T-cell (primary cell): Measurements from ENCODE around the gene PRKAG2. TPM values are rescaled to one million over a fixed set of nuclear protein-coding genes. Genes with fewer than 3 reads are reported as not detected.

ENCODE experiments used
- ATAC-seq, 4 experiments: fragments of 200-7000 bp in 3 of 4; fragments of 150-1000 bp in 1 of 4; cut with Tn5 transposase; replicated peaks in 1 of 4; 1 replicate in 3 of 4; 2 replicates in 1 of 4; pipeline ENCODE4 v1.10.0; 2021; ENCODE audit warnings: moderate library complexity in 3 of 4, mild to moderate bottlenecking in 2 of 4, moderate number of reproducible peaks in 1 of 4
- CTCF ChIA-PET, 2 donors: fragments of 300-600 bp; sonication (Branson Sonifier 250); formaldehyde crosslinking; loops; one replicate each; lab custom pipeline; 2022; ENCODE audit warnings: antibody characterized with exemption in 2 of 2; lab: Charles Lee
- POLR2A ChIA-PET, 2 donors: fragments of 300-600 bp; sonication (Branson Sonifier 250); formaldehyde crosslinking; loops; one replicate each; lab custom pipeline; 2022; ENCODE audit warnings: antibody characterized with exemption in 2 of 2; lab: Charles Lee
- DNase-seq, 35 experiments: peaks; one replicate each; pipeline versions ENCODE4 v3.0.0 to v3.0.0-alpha.2; 2013 to 2023
- H3K27ac ChIP-seq: one replicate; pipeline ENCODE4 v1.5.1; 2013; ENCODE audit warnings: low read length
- H3K27me3 ChIP-seq, 2 experiments: replicated peaks in 1 of 2; 1 replicate in 1 of 2; 2 replicates in 1 of 2; pipeline versions ENCODE4 v1.6.1 to v1.7.0; 2013; ENCODE audit warnings: low read length in 1 of 2, mixed read lengths in 1 of 2; ENCODE audit not compliant: control insufficient read depth in 2 of 2, insufficient read depth in 2 of 2; ENCODE audit errors: extremely low read depth in 1 of 2
- H3K36me3 ChIP-seq, 2 donors: 1 replicate in 1 of 2; 2 replicates in 1 of 2; pipeline versions ENCODE4 v1.6.1 to v1.7.0; 2013; ENCODE audit warnings: low read length in 1 of 2; ENCODE audit not compliant: control insufficient read depth in 2 of 2, insufficient read depth in 1 of 2; ENCODE audit errors: extremely low read depth in 1 of 2
- H3K4me1 ChIP-seq, 2 experiments: 1 replicate in 1 of 2; 2 replicates in 1 of 2; pipeline versions ENCODE4 v1.6.1 to v1.7.0; 2013; ENCODE audit warnings: low read length in 2 of 2, mixed read lengths in 1 of 2; ENCODE audit not compliant: insufficient read depth in 2 of 2, control insufficient read depth in 1 of 2; ENCODE audit errors: extremely low read depth in 1 of 2
- H3K4me3 ChIP-seq, 2 donors: 1 replicate in 1 of 2; 2 replicates in 1 of 2; pipeline versions ENCODE4 v1.5.1 to v1.7.0; 2013; ENCODE audit warnings: mild to moderate bottlenecking in 2 of 2, low read length in 1 of 2, moderate library complexity in 1 of 2; ENCODE audit not compliant: control insufficient read depth in 1 of 2; ENCODE audit errors: extremely low read depth in 1 of 2
- H3K9me3 ChIP-seq: 2 replicates; pipeline ENCODE4 v1.7.0; 2013
- H3K27ac Mint-ChIP-seq, 2 donors: one replicate each; pipeline ENCODE4 v1.8.0; 2020 to 2021; ENCODE audit warnings: mild to moderate bottlenecking in 2 of 2, mixed read lengths in 2 of 2
- H3K27me3 Mint-ChIP-seq, 2 donors: one replicate each; pipeline ENCODE4 v1.8.0; 2021 to 2022; ENCODE audit warnings: mixed read lengths in 2 of 2
- H3K36me3 Mint-ChIP-seq: one replicate; pipeline ENCODE4 v1.8.0; 2021; ENCODE audit warnings: mixed read lengths
- H3K4me1 Mint-ChIP-seq, 3 donors: one replicate each; pipeline ENCODE4 v1.8.0; 2020 to 2022; ENCODE audit warnings: mixed read lengths in 3 of 3, mild to moderate bottlenecking in 1 of 3
- H3K4me3 Mint-ChIP-seq, 3 donors: one replicate each; pipeline ENCODE4 v1.8.0; 2020 to 2022; ENCODE audit warnings: mild to moderate bottlenecking in 3 of 3, mixed read lengths in 3 of 3, moderate library complexity in 3 of 3
- H3K9me3 Mint-ChIP-seq, 3 donors: one replicate each; pipeline ENCODE4 v1.8.0; 2020 to 2022; ENCODE audit warnings: mixed read lengths in 3 of 3
- WGBS: methylation state at CpG from one replicate; pipeline ENCODE4 v1.1.5; 2013; ENCODE audit warnings: missing lambda C conversion rate; ENCODE audit not compliant: insufficient coverage; 5-methylcytosine and 5-hydroxymethylcytosine counted together
- total RNA-seq, 35 experiments: library from RNA in 6 of 35; stranded (reverse) in 6 of 35; fragments of 120-200 nt in 1 of 35; gene quantifications; one replicate each; pipeline versions ENCODE4 v1.2.1 to v1.2.4 and lab custom pipeline; 2013 to 2026

PRKAG2 gene
- total RNA-seq, 5 donors from 2014 or later (not counting 1 experiment from before 2014, with no cell fraction given): 43.0 to 59.9 (median 49.3) TPM

GRCh38 chr7:151666886-151667285 lies 210.0 kb downstream of the PRKAG2 start:
- no peaks in the 10 kb centered on the region for H3K4me1 ChIP-seq
- no peaks in the 10 kb centered on the region for H3K27me3 Mint-ChIP-seq
- no peak overlapping the region for H3K27ac ChIP-seq
- peaks cover 2 to 10% (median 8%) of the 10 kb centered on the region in 3 donors for H3K4me1 Mint-ChIP-seq
- DNase-seq: no peak
- no peak for ATAC-seq
- CTCF ChIA-PET: no interaction called here
- no peaks in the 10 kb centered on the region for H3K27me3 ChIP-seq
- no peak overlapping the region for H3K4me3 Mint-ChIP-seq
- H3K9me3 Mint-ChIP-seq: peaks cover 4 to 17% (median 12%) of the 10 kb centered on the region in 3 donors
- 92% methylated on average over 2 of the region's 3 CpGs for WGBS
- POLR2A ChIA-PET: no interaction called here
- H3K27ac Mint-ChIP-seq: peak overlapping the region in 1 of 2 donors; percentile 16
- H3K36me3 Mint-ChIP-seq: peaks cover 41% of the 10 kb centered on the region
- peaks cover 6 to 7% of the 10 kb centered on the region in 2 donors for H3K36me3 ChIP-seq
- no peaks in the 10 kb centered on the region for H3K9me3 ChIP-seq
- H3K4me3 ChIP-seq: no peak overlapping the region

- H3K4me1 Mint-ChIP-seq: peaks cover 2 to 8% (median 8%) of the 10 kb centered on the region in 3 donors
- DNase-seq: no peak
- H3K27ac Mint-ChIP-seq: no peak overlapping the region
- Histone ChIP-seq H3K4me1 (no peaks in the 10 kb centered on the region), H3K27me3 (no peaks in the 10 kb centered on the region), H3K27ac (no peak overlapping the region), H3K9me3 (no peaks in the 10 kb centered on the region), H3K36me3 (peaks cover 3 to 7% of the 10 kb centered on the region in 2 donors), H3K4me3 (no peak overlapping the region)
- no peaks in the 10 kb centered on the region for H3K27me3 Mint-ChIP-seq
- H3K9me3 Mint-ChIP-seq: peaks cover 4 to 17% (median 12%) of the 10 kb centered on the region in 3 donors
- CTCF ChIA-PET: interaction anchor here in 1 of 2 donors (1.1 kb wide), 1 partner anchor 15 kb away, joined by 3 read pairs; no protein-coding TSS in a partner anchor
- no peak for ATAC-seq
- 92% methylated on average over 4 of the region's 6 CpGs for WGBS
- peaks cover 36% of the 10 kb centered on the region for H3K36me3 Mint-ChIP-seq
- POLR2A ChIA-PET: interaction anchor here in 1 of 2 donors (1.0 kb wide), 1 partner anchor 35 kb away, joined by 3 read pairs; no protein-coding TSS in a partner anchor
- no peak overlapping the region for H3K4me3 Mint-ChIP-seq
These were observed 211.5 kb downstream of the PRKAG2 start for GRCh38 chr7:151665368-151665767.

GRCh38 chr7:151664268-151664667 lies 212.6 kb downstream of the PRKAG2 start:
- CTCF ChIA-PET: no interaction called here

GRCh38 chr7:151663382-151664100 lies 213.4 kb downstream of the PRKAG2 start:
- H3K36me3 Mint-ChIP-seq: peaks cover 19% of the 10 kb centered on the region
- POLR2A ChIA-PET: no interaction called here
- no peaks in the 10 kb centered on the region for H3K9me3 ChIP-seq
- no peak overlapping the region for H3K4me3 Mint-ChIP-seq
- no peaks in the 10 kb centered on the region for H3K27me3 Mint-ChIP-seq
- ATAC-seq (no peak), DNase-seq (no peak)
- no peaks in the 10 kb centered on the region for H3K27me3 ChIP-seq
- CTCF ChIA-PET: no interaction called here
- no peak overlapping the region for H3K27ac Mint-ChIP-seq
- peaks cover 3 to 8% (median 4%) of the 10 kb centered on the region in 3 donors for H3K9me3 Mint-ChIP-seq
- 72% methylated on average over 7 of the region's 13 CpGs for WGBS
- peaks cover 3 to 7% of the 10 kb centered on the region in 2 donors for H3K36me3 ChIP-seq
- H3K4me1 Mint-ChIP-seq: peaks cover 0 to 8% (median 0%) of the 10 kb centered on the region in 3 donors
- H3K27ac ChIP-seq: no peak overlapping the region
- no peak overlapping the region for H3K4me3 ChIP-seq
- H3K4me1 ChIP-seq: no peaks in the 10 kb centered on the region

More at GRCh38 chr7:151664268-151664667, 212.6 kb downstream of the PRKAG2 start:
- Mint-ChIP-seq H3K27me3 (no peaks in the 10 kb centered on the region), H3K27ac (no peak overlapping the region), H3K9me3 (peaks cover 4 to 16% (median 7%) of the 10 kb centered on the region in 3 donors), H3K4me1 (peaks cover 0 to 8% (median 0%) of the 10 kb centered on the region in 3 donors), H3K36me3 (peaks cover 27% of the 10 kb centered on the region), H3K4me3 (no peak overlapping the region)
- ATAC-seq (no peak), DNase-seq (no peak)
- H3K4me3 ChIP-seq: no peak overlapping the region
- H3K36me3 ChIP-seq: peaks cover 3 to 7% of the 10 kb centered on the region in 2 donors
- H3K9me3 ChIP-seq: no peaks in the 10 kb centered on the region
- H3K27ac ChIP-seq: no peak overlapping the region
- 96% methylated on average over 3 of the region's 3 CpGs for WGBS
- no peaks in the 10 kb centered on the region for H3K27me3 ChIP-seq
- POLR2A ChIA-PET: no interaction called here
- H3K4me1 ChIP-seq: no peaks in the 10 kb centered on the region

GRCh38 chr7:151662251-151662826 lies 214.6 kb downstream of the PRKAG2 start:
- Histone ChIP-seq H3K4me3 (no peak overlapping the region), H3K36me3 (peaks cover 0 to 5% of the 10 kb centered on the region in 2 donors), H3K27me3 (no peaks in the 10 kb centered on the region), H3K9me3 (no peaks in the 10 kb centered on the region), H3K4me1 (no peaks in the 10 kb centered on the region), H3K27ac (no peak overlapping the region)
- no peak overlapping the region for H3K27ac Mint-ChIP-seq
- peaks cover 0 to 4% (median 0%) of the 10 kb centered on the region in 3 donors for H3K4me1 Mint-ChIP-seq
- H3K27me3 Mint-ChIP-seq: no peaks in the 10 kb centered on the region
- 65% methylated on average over 4 of the region's 7 CpGs for WGBS
- H3K4me3 Mint-ChIP-seq: no peak overlapping the region
- H3K9me3 Mint-ChIP-seq: peaks cover 3 to 5% (median 3%) of the 10 kb centered on the region in 3 donors
- POLR2A ChIA-PET: no interaction called here
- peaks cover 8% of the 10 kb centered on the region for H3K36me3 Mint-ChIP-seq
- DNase-seq (no peak), ATAC-seq (no peak)
- CTCF ChIA-PET: no interaction called here

- H3K4me1 Mint-ChIP-seq: no peaks in the 10 kb centered on the region
- ATAC-seq: no peak
- no peak for DNase-seq
- no peak overlapping the region for H3K27ac ChIP-seq
- H3K4me3 ChIP-seq: no peak overlapping the region
- H3K9me3 Mint-ChIP-seq: no peaks in the 10 kb centered on the region
- H3K4me1 ChIP-seq: no peaks in the 10 kb centered on the region
- H3K9me3 ChIP-seq: no peaks in the 10 kb centered on the region
- no peaks in the 10 kb centered on the region for H3K27me3 Mint-ChIP-seq
- POLR2A ChIA-PET: no interaction called here
- WGBS: 100% methylated on average over 3 of the region's 9 CpGs
- no peaks in the 10 kb centered on the region for H3K27me3 ChIP-seq
- H3K27ac Mint-ChIP-seq: no peak overlapping the region
- H3K36me3 Mint-ChIP-seq: peaks cover 3% of the 10 kb centered on the region
- no peaks in the 10 kb centered on the region for H3K36me3 ChIP-seq
- H3K4me3 Mint-ChIP-seq: no peak overlapping the region
- CTCF ChIA-PET: no interaction called here
These were observed 215.3 kb downstream of the PRKAG2 start for GRCh38 chr7:151661587-151661986.
